ENCODE data around the gene ASB3.
"Not testable (repeated sequence)": the region's sequence is repeated elsewhere in the genome, so short reads cannot be mapped to it uniquely, and the experiment has no call there.

Gene ASB3

GRCh38 chr2:53826030-53826410 is 39.3 kb upstream of the ASB3 start:
- no peak overlapping the region for H3K4me3 ChIP-seq (ENCODE audit: low read depth, low read length)
- in situ Hi-C loops (cut with HindIII; ENCODE audit: low sequenced_read_pairs) = no loop called here
- DNase-seq (ENCODE audit: low read depth, low spot score) = no peak
- no peak for TF ChIP-seq CTCF (IDR thresholded peaks at IDR 0.05; ENCODE audit: low read depth, low read length)

- TF ChIP-seq CTCF (IDR thresholded peaks at IDR 0.05; ENCODE audit: low read depth, low read length) = peak; percentile 7
- H3K4me3 ChIP-seq (ENCODE audit: low read depth, low read length); in situ Hi-C loops (cut with HindIII; ENCODE audit: low sequenced_read_pairs); DNase-seq (ENCODE audit: low read depth, low spot score): not testable (repeated sequence)
These were observed 36.9 kb upstream of the ASB3 start for GRCh38 chr2:53823639-53824038.

- H3K4me3 ChIP-seq (ENCODE audit: low read depth, low read length) = no peak overlapping the region
- TF ChIP-seq CTCF (IDR thresholded peaks at IDR 0.05; ENCODE audit: low read depth, low read length) = no peak
- no peak for DNase-seq (ENCODE audit: low read depth, low spot score)
- in situ Hi-C loops (cut with HindIII; ENCODE audit: low sequenced_read_pairs) = no loop called here
These were observed 35.1 kb upstream of the ASB3 start for GRCh38 chr2:53821810-53822209.

GRCh38 chr2:53820711-53821110 is 34.0 kb upstream of the ASB3 start:
- DNase-seq (ENCODE audit: low read depth, low spot score) = no peak
- no peak overlapping the region for H3K4me3 ChIP-seq (ENCODE audit: low read depth, low read length)
- in situ Hi-C loops (cut with HindIII; ENCODE audit: low sequenced_read_pairs) = no loop called here
- no peak for TF ChIP-seq CTCF (IDR thresholded peaks at IDR 0.05; ENCODE audit: low read depth, low read length)

- DNase-seq (ENCODE audit: low read depth, low spot score) = no peak
- in situ Hi-C loops (cut with HindIII; ENCODE audit: low sequenced_read_pairs) = no loop called here
- TF ChIP-seq CTCF (IDR thresholded peaks at IDR 0.05; ENCODE audit: low read depth, low read length) = no peak
- H3K4me3 ChIP-seq (ENCODE audit: low read depth, low read length) = no peak overlapping the region
These were observed 33.3 kb upstream of the ASB3 start for GRCh38 chr2:53820048-53820447.

GRCh38 chr2:53819634-53820033 is 32.9 kb upstream of the ASB3 start:
- in situ Hi-C loops (cut with HindIII; ENCODE audit: low sequenced_read_pairs) = no loop called here
- no peak overlapping the region for H3K4me3 ChIP-seq (ENCODE audit: low read depth, low read length)
- no peak for DNase-seq (ENCODE audit: low read depth, low spot score)
- TF ChIP-seq CTCF (IDR thresholded peaks at IDR 0.05; ENCODE audit: low read depth, low read length) = no peak

- no peak for TF ChIP-seq CTCF (IDR thresholded peaks at IDR 0.05; ENCODE audit: low read depth, low read length)
- DNase-seq (ENCODE audit: low read depth, low spot score) = no peak
- in situ Hi-C loops (cut with HindIII; ENCODE audit: low sequenced_read_pairs) = no loop called here
- no peak overlapping the region for H3K4me3 ChIP-seq (ENCODE audit: low read depth, low read length)
These were observed 32.2 kb upstream of the ASB3 start for GRCh38 chr2:53818854-53819435.

Measured in astrocyte of the spinal cord (primary cell).